GM18909 (cell line): ENCODE data around the gene TBC1D13.

ENCODE experiments used
- ATAC-seq: cut with Tn5 transposase; IDR thresholded peaks from one replicate; pipeline ENCODE4 v1.9.1; 2021; ENCODE audit warnings: mild to moderate bottlenecking; ENCODE audit not compliant: unreplicated experiment, poor library complexity

The TBC1D13 gene

DNA sequence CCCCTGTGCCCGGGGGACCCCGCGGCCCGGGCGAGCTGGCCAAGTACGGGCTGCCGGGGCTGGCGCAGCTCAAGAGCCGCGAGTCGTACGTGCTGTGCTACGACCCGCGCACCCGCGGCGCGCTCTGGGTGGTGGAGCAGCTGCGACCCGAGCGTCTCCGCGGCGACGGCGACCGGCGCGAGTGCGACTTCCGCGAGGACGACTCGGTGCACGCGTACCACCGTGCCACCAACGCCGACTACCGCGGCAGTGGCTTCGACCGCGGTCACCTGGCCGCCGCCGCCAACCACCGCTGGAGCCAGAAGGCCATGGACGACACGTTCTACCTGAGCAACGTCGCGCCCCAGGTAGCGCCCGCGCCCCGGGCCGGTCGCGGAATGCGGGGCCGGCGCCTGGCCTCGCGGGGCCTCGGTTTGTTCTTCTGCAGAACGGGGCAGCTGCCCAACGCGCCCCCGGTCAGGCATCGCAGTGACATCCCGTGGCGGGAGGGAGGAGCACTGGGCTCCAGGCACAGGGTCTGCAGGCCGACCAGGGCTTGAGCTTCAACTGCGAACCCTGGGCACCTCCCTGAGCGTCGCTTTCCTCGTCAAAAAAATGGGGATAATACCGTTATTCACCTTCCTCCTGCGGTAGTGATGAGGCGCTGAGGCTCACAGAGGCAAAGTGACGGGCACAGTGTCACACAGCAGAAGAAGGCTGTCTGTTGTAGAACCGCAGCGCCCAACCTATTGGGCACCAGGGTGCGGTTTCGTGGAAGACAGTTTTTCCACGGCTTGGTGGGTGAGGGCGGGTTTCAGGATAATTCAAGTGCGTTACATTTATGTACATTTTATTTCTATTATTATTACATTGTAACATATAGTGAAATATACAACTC is 32.0 kb downstream of the TBC1D13 start:
- peak; percentile 31 for ATAC-seq

DNA sequence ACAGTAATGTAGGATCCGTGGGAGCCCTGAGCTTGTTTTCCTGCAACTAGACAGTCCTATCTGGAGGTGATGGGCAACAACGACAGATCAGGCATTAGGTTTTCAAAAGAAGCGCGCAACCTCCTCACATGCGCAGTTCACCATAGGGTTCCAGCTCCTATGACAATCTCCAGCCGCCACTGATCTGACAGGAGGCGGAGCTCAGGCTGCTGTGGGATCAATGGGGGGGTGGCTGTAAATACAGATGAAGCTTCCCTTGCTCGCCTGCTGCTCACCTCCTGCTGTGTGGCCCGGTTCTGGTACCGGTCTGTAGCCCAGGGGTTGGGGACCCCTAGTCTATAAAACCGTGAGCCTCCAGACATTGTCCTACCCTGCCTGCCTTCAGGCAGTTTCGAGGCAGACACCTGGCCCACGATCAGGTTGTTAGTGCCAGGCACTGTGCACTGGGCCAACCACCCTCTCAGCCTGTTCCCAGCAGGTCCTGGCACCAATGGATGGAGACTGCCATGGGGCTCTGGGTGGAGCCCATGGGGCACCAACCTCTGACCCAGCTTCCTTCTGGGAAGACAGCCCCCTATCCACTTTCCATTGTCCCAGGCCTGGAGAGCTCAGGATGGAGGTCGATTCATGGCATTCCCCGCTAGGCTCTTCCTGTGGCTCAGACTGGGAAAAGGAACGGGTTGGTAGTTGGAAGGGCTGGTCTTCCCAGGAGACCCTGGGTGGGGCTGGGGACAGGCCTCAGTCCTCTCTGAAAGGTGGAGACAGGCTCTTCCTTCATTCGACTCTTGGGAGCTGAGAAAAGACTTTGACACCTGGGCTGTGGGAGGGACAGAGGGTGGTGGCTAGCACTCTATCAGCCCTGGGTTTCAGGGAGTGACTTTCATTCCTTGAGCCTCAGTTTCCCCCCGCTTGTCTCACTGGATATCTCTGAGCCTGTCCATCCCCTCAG is 32.9 kb downstream of the TBC1D13 start:
- ATAC-seq, result no peak

DNA sequence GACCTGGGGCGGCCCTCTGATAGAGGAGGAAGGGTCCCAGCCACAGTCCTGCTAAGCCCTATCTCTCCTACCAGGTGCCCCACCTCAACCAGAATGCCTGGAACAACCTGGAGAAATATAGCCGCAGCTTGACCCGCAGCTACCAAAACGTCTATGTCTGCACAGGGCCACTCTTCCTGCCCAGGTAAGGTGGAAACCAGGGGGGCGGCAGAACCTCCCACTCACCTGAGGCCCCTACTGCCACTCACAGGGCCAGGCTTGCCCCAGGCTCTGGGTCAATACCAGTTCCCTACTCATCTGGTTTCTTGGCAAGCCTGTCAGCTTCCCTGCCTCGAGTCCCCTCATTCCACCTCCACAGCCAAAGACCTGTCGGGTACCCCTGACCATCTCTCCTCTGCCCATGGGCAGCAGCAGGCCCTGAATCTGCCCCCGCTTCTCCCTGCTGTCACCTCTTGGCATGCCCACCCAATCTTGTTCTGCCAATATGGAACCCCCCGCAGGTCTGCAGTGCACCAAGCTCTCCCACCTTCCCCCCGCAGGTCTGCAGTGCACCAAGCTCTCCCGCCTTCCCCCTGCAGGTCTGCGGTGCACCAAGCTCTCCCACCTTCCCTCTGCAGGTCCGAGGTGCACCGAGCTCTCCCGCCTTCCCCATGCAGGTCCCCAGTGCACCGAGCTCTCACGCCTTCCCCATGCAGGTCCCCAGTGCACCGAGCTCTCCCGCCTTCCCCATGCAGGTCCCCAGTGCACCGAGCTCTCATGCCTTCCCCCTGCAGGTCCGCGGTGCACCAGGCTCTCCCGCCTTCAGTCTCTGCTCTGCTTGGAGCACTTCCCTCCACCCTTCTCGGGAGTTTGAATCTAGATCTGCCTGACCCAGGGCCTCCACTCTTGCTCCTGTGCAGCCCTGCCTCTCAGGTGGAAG is 33.9 kb downstream of the TBC1D13 start:
- no peak for ATAC-seq

- no peak for ATAC-seq
Measured at GRCh38 chr9:128821584-128822406, 34.7 kb downstream of the TBC1D13 start.

GRCh38 chr9:128822407-128823042 is 35.5 kb downstream of the TBC1D13 start:
- no peak for ATAC-seq

DNA sequence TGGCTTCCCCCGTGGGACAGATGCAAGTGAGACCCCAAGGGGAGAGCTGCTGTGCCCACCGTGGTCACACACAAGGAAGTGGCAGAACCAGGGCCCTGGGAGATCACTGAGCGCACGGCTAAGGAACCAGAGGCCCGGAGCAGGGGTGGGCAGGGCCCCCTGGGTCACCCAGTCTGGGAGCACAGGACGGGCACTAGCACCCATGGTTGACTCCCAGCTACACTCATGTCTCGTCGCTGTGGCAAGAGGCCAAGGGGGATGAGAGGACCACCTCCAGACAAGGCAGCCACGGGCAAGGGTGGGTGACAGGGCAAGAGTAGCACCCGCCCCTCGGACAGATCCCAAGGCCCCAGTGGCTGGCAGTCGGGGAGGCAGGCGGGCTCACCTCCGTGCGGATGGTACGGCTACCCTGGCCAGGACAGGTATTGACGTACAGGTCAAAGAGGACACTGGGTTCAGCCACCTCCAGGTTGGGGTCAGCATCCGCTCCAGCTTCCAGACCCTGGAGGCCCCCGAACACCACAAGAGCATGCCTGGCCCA is 36.4 kb downstream of the TBC1D13 start:
- no peak for ATAC-seq

DNA sequence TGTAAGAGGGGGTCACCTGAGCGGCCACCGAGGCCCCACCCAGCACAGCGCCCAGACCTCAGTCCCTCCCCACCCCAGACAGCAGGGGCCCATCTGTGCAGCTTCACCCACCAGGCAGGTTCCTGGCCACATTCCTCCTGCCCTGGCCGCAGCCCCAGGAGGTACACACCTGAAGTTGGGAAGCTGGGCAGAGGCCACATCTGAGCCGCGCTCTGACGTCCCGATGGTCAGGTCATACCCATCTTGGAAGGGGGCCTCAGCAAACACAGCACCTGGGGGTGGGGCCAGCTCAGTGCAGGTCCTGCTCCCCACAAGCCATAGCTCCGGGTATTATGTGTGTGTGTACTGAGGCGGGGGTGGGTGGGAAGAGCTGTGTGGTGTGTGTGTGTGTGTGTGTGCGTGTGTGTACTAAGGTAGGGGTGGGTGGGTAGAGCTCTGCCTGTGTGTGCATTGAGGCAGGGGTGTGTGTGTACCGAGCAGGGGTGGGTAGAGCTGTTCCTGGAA is 36.9 kb downstream of the TBC1D13 start:
- no peak for ATAC-seq

- no peak for ATAC-seq
Measured at GRCh38 chr9:128824911-128825310, 37.9 kb downstream of the TBC1D13 start.

DNA sequence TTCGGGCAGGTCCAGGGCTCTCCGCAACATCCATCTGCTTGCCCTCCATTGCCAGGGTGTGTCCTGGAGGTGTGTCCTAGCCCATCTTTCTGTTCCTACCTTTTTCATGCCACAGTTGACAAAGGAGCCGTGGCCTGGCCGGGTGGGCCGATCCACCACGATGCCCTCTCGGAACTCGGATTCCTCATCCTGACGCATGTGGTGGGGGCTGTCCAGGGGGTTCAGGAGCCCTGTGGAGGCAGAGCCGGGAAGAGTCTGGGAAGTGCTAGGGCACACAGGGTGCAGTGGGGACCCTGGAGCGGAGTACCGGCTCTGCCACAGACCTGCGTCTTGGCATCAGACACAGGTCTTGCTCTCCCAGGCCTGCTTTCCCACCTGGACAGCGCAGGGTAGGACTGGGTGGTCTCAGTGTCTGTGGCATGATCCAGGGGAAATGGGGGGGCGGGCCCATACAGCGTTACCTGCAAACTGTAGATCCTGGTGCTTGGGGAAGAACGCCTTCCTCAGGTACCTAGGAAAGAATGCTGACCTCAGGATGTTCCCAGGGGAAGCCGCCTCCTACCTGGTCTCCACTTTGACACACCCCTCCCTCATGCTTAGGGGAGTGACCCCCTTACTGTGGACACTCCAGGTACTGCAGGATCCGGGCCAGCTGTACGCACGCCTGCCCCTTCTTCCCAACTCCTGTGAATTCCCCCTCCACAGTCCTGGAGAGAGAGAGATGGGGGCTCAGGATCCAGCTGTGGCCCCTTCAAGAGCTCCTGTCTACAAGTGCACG is 39.1 kb downstream of the TBC1D13 start:
- ATAC-seq, result no peak

- ATAC-seq, result no peak
Measured at GRCh38 chr9:128828267-128828666, 41.2 kb downstream of the TBC1D13 start.

DNA sequence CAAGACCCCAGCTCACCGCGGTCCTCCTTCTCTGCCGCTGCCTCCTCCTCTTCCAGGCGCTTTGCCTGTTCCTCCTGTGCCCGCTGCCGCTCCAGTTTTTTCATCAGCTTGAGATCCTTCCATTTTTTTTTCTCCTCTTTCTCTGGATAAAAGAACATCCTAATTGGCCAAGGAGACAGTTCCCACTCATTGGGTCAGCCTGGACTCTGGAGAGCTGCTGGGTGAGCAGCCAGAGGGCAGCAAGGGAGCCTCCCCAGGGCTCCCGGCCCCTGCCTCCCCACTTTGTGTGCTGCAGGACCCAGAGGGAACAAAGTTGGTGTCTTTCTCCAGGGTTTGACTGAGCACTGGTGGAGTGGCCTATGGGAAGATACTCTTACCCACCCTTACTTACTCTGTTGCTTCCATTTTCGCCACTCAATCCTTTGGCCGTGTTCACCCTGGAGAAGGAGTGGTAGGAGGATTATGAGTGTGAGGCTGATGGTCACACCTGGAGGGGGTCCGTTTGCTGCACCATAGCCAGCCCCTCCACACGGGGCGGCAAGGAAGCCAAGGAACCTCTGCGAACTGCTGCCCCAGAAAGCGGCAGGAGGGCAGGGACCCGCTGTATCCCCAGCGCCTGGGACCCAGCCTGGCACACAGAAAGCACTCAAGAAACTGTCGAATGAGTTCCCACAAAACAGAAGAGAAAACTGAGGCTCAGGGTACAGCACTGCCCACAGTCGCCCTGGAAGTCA is 41.8 kb downstream of the TBC1D13 start:
- peak; percentile 6 for ATAC-seq

DNA sequence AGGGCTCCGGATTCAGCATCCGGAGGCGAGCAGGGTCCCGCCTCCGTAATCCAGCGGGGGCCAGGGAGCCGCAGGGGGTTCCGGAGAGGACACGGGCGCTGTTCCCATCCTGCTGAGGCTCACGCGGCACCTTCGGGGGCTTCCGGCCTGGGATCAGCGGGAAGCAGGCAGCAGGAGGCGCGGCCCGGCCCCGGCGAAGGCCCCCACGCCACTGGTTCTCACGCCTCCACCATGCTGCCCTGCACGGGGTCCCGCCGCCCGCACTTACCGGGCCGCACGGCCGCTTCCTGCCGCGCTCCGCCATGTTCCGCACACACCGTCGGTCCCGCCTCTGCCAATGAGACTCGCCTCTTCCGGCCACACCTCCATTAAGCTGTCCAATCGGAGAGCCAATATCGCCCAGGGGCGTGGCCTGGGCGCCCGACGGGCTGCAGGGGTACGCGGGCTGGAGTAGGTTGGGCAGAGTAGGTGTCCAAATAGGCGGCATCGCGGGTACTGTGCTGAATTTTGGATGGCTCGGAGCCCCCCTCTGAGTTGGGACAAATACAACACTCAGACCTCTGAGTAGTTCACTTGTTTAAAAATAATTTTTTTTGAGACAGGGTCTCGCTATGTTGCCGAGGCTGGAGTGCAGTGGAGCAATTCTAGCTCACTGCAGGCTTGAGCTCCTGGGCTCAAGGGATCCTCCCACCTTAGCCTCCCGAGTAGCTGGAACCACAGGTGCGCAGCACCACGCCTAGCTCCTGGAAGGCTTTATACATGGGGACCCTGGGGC is 42.6 kb downstream of the TBC1D13 start, which contains the start of gene SPOUT1:
Gene SPOUT1 (minus strand): TSS at position 318 of the 775 bp plus-strand sequence. CDS start 14 bp downstream, at position 304.
- peak; percentile 97 for ATAC-seq

GRCh38 chr9:128833696-128834095 is 46.6 kb downstream of the TBC1D13 start:
- ATAC-seq, result no peak

GRCh38 chr9:128835246-128836210 is 48.5 kb downstream of the TBC1D13 start:
- ATAC-seq, result no peak
